ENCODE measurements around the gene PCP2. TPM values are rescaled to one million over a fixed set of nuclear protein-coding genes. Genes with fewer than 3 reads are reported as not detected.

Gene PCP2
- total RNA-seq, 4 donors from 2014 or later = 1.6 to 9.9 (median 1.6) TPM

DNA sequence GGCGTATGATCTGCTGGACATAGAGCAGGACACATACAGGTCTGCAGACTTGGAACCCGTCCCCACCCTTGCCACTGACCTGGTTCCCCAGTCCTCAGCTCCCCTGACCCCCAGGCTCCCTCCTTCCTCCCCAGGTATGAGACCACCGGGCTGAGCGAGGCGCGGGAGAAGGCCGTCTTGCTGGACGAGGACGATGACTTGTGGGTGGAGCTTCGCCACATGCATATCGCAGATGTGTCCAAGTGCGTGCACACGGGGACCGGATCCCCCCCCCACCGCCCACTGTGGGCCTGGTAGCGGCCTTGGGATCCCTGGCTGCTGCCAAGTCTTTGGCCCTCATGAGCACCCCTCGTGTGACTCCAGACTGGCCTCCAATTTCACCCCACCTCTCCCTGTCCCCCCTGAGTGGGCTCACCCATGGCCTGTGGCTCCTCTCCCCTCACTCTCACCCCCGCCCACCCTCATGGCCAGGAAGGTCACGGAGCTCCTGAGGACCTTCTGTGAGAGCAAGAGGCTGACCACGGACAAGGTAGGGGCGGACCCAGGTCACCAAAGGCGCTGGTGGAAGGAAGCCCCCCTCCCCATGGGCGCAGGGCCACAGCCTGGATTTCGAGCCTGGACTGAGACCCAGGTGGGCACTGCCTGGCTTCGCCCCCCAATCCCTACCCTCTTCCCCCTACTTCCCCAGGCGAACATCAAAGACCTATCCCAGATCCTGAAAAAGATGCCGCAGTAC lies 8.9 kb upstream of the PCP2 start:
- Histone ChIP-seq H3K36me3 (peaks cover 19% of the 10 kb centered on the region), H3K4me3 (no peak overlapping the region), H3K9me3 (no peaks in the 10 kb centered on the region), H3K4me1 (peaks cover 6% of the 10 kb centered on the region), H3K27ac (no peak overlapping the region), H3K27me3 (peaks cover 9% of the 10 kb centered on the region)
- no peak for DNase-seq (ENCODE audit: low spot score in 2 of 2)
- TF ChIP-seq POLR2A (IDR thresholded peaks at IDR 0.05) = no peak
- no peak for TF ChIP-seq POLR2AphosphoS5 (IDR thresholded peaks at IDR 0.05)
- TF ChIP-seq, protein P1, sequence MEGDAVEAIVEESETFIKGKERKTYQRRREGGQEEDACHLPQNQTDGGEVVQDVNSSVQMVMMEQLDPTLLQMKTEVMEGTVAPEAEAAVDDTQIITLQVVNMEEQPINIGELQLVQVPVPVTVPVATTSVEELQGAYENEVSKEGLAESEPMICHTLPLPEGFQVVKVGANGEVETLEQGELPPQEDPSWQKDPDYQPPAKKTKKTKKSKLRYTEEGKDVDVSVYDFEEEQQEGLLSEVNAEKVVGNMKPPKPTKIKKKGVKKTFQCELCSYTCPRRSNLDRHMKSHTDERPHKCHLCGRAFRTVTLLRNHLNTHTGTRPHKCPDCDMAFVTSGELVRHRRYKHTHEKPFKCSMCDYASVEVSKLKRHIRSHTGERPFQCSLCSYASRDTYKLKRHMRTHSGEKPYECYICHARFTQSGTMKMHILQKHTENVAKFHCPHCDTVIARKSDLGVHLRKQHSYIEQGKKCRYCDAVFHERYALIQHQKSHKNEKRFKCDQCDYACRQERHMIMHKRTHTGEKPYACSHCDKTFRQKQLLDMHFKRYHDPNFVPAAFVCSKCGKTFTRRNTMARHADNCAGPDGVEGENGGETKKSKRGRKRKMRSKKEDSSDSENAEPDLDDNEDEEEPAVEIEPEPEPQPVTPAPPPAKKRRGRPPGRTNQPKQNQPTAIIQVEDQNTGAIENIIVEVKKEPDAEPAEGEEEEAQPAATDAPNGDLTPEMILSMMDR (IDR thresholded peaks at IDR 0.05) = no peak
- TF ChIP-seq EP300 (IDR thresholded peaks at IDR 0.05) = no peak
- WGBS = 82% methylated on average over 10 of the region's 27 CpGs

GRCh38 chr19:7641290-7642276 lies 8.1 kb upstream of the PCP2 start:
- no peak for DNase-seq (ENCODE audit: low spot score in 2 of 2)
- TF ChIP-seq POLR2A (IDR thresholded peaks at IDR 0.05) = no peak
- TF ChIP-seq EP300 (IDR thresholded peaks at IDR 0.05) = no peak
- no peak for TF ChIP-seq POLR2AphosphoS5 (IDR thresholded peaks at IDR 0.05)
- TF ChIP-seq, protein P1 (IDR thresholded peaks at IDR 0.05) = no peak
- no peak overlapping the region for H3K4me3 ChIP-seq
- H3K36me3 ChIP-seq = peaks cover 10% of the 10 kb centered on the region
- H3K9me3 ChIP-seq = no peaks in the 10 kb centered on the region
- H3K4me1 ChIP-seq = peaks cover 13% of the 10 kb centered on the region
- WGBS = 81% methylated on average over 35 of the region's 43 CpGs
- H3K27ac ChIP-seq = no peak overlapping the region
- peaks cover 15% of the 10 kb centered on the region for H3K27me3 ChIP-seq

DNA sequence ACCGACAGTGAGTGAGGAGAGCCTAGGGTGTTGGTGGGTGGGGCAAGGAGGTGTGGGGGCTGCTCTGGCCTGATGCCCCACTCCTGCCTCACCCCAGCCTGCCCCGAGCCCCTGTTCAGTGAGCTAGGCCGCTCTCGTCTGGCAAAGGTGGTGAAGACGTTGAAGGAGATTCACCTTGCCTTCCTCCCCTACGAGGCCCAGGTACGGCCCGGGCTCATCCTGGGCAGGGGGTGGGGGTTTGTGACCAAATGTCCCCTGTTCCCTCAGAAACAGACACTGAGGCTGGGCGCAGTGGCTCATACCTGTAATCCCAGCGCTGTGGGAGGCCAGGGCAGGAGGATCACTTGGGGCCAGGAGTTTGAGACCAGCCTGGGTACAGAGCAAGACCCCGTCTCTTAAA lies 7.3 kb upstream of the PCP2 start:
- peaks cover 20% of the 10 kb centered on the region for H3K4me1 ChIP-seq

GRCh38 chr19:7639863-7640348 lies 6.4 kb upstream of the PCP2 start:
- DNase-seq (ENCODE audit: low spot score in 2 of 2) = no peak
- Histone ChIP-seq H3K4me3 (no peak overlapping the region), H3K4me1 (peaks cover 20% of the 10 kb centered on the region), H3K9me3 (no peaks in the 10 kb centered on the region), H3K27ac (no peak overlapping the region), H3K27me3 (peaks cover 18% of the 10 kb centered on the region), H3K36me3 (peaks cover 8% of the 10 kb centered on the region)
- TF ChIP-seq POLR2AphosphoS5 (IDR thresholded peaks at IDR 0.05) (no peak), POLR2A (IDR thresholded peaks at IDR 0.05) (no peak)
- TF ChIP-seq, protein P1 (IDR thresholded peaks at IDR 0.05) = no peak
- 95% methylated on average over 13 of the region's 13 CpGs for WGBS

More for the DNA sequence above, 7.3 kb upstream of the PCP2 start:
- no peaks in the 10 kb centered on the region for H3K9me3 ChIP-seq
- no peak for TF ChIP-seq EP300 (IDR thresholded peaks at IDR 0.05)
- no peak for TF ChIP-seq POLR2AphosphoS5 (IDR thresholded peaks at IDR 0.05)
- no peak for TF ChIP-seq POLR2A (IDR thresholded peaks at IDR 0.05)
- TF ChIP-seq, protein P1 (IDR thresholded peaks at IDR 0.05) = no peak
- peaks cover 18% of the 10 kb centered on the region for H3K27me3 ChIP-seq
- 87% methylated on average over 11 of the region's 11 CpGs for WGBS
- peaks cover 8% of the 10 kb centered on the region for H3K36me3 ChIP-seq
- H3K27ac ChIP-seq = no peak overlapping the region
- DNase-seq (ENCODE audit: low spot score in 2 of 2) = no peak
- no peak overlapping the region for H3K4me3 ChIP-seq

Data from suprapubic skin (tissue), 4 donors.